ENCODE data around the gene IRF3. TPM values are rescaled to one million over a fixed set of nuclear protein-coding genes. Genes with fewer than 3 reads are reported as not detected.

The IRF3 gene
- total RNA-seq, 1 donor from 2014 or later, result 110 TPM

DNA sequence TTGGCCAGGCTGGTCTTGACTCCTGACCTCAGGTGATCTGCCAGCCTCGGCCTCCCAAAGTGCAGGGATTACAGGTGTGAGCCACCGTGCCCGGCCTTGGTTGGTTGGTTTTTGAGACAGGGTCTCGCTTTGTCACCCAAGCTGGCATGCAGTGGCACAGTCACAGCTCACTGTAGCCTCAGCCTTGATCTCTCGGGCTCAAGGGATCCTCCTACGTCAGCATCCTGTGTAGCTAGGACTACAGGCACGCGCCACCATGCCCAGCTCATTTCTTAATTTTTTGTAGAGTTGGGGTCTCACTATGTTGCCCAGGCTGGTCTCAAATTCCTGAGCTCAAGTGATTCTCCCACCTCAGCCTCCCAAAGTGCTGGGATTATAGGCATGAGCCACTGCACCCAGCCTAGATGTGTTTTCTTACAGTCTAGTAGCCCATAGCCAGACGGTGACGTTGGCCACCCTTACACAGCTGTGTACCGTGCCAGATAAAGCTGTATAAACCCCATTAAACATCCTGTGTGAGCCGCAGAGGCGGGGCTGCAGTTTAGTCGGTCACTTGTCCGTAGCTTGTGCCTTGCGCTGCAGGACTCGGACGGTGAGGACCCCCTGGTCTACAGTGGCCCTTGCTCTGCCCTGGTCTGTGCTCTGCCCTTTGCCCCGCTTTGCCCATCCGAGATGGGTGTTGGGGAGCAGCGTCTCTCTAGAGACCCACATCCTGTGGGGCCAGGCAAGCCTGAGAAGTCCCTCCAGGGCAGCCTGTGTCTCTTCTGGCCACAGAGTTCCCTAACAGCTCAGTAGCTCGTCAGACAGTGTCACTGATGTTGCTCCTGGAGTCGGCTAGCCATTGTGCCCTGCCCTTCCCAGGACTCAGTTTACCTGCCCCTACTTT, 9.8 kb downstream of the IRF3 start:
- no peak for DNase-seq (ENCODE audit: low spot score, unreplicated experiment)
- H3K4me1 Mint-ChIP-seq (ENCODE audit: low read depth), result no peaks in the 10 kb centered on the region
- H3K9me3 Mint-ChIP-seq (ENCODE audit: low read depth), result no peaks in the 10 kb centered on the region
- H3K36me3 Mint-ChIP-seq (ENCODE audit: insufficient read depth), result peaks cover 21% of the 10 kb centered on the region
- no peak overlapping the region for H3K4me3 Mint-ChIP-seq (ENCODE audit: low read depth)
- H3K27ac Mint-ChIP-seq, result no peak overlapping the region
- TF ChIP-seq, protein P1, sequence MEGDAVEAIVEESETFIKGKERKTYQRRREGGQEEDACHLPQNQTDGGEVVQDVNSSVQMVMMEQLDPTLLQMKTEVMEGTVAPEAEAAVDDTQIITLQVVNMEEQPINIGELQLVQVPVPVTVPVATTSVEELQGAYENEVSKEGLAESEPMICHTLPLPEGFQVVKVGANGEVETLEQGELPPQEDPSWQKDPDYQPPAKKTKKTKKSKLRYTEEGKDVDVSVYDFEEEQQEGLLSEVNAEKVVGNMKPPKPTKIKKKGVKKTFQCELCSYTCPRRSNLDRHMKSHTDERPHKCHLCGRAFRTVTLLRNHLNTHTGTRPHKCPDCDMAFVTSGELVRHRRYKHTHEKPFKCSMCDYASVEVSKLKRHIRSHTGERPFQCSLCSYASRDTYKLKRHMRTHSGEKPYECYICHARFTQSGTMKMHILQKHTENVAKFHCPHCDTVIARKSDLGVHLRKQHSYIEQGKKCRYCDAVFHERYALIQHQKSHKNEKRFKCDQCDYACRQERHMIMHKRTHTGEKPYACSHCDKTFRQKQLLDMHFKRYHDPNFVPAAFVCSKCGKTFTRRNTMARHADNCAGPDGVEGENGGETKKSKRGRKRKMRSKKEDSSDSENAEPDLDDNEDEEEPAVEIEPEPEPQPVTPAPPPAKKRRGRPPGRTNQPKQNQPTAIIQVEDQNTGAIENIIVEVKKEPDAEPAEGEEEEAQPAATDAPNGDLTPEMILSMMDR (IDR thresholded peaks at IDR 0.05; ENCODE audit: unreplicated experiment), result no peak
- no peaks in the 10 kb centered on the region for H3K27me3 Mint-ChIP-seq

DNA sequence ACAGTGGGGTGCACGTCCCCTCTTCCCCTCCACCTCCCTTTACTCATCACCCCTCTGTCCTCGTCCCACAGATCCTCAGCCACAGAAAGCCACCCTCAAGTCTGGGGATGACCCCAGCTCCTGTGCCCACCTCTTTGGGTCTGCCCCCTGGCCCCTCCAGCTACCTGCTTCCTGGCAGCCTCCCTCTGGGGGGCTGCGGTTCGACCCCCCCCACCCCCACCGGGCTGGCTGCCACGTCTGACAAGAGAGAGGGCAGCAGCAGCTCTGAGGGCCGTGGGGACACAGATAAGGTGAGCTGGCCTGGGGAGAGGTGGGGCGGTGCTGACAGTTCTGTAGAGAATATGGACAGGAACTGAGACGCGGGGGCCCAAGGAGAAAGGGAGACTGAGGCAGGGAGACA, 11.1 kb downstream of the IRF3 start:
- no peaks in the 10 kb centered on the region for H3K4me1 Mint-ChIP-seq (ENCODE audit: low read depth)
- H3K9me3 Mint-ChIP-seq (ENCODE audit: low read depth), result no peaks in the 10 kb centered on the region
- TF ChIP-seq, protein P1 (IDR thresholded peaks at IDR 0.05; ENCODE audit: unreplicated experiment), result no peak
- no peak overlapping the region for H3K4me3 Mint-ChIP-seq (ENCODE audit: low read depth)
- H3K36me3 Mint-ChIP-seq (ENCODE audit: insufficient read depth), result peaks cover 16% of the 10 kb centered on the region
- H3K27ac Mint-ChIP-seq, result no peak overlapping the region
- no peaks in the 10 kb centered on the region for H3K27me3 Mint-ChIP-seq
- no peak for DNase-seq (ENCODE audit: low spot score, unreplicated experiment)

DNA sequence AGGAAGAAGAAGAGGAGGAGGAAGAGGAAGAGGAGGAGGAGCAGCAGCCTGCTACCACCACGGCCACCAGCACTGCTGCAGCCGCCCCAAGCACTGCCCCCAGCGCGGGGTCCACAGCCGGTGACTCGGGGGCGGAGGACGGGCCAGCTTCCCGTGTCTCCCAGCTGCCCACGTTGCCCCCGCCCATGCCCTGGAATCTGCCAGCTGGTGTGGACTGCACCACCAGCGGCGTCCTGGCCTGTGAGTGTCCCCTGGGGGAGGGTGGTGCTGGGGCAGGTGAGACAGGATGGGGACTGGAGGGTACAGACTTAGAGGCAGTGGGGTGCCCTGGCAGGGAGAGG, 12.2 kb downstream of the IRF3 start:
- Mint-ChIP-seq H3K4me3 (ENCODE audit: low read depth) (no peak overlapping the region), H3K27ac (no peak overlapping the region), H3K27me3 (no peaks in the 10 kb centered on the region), H3K4me1 (ENCODE audit: low read depth) (no peaks in the 10 kb centered on the region), H3K9me3 (ENCODE audit: low read depth) (no peaks in the 10 kb centered on the region), H3K36me3 (ENCODE audit: insufficient read depth) (peaks cover 14% of the 10 kb centered on the region)
- TF ChIP-seq, protein P1 (IDR thresholded peaks at IDR 0.05; ENCODE audit: unreplicated experiment), result no peak
- DNase-seq (ENCODE audit: low spot score, unreplicated experiment), result no peak

DNA sequence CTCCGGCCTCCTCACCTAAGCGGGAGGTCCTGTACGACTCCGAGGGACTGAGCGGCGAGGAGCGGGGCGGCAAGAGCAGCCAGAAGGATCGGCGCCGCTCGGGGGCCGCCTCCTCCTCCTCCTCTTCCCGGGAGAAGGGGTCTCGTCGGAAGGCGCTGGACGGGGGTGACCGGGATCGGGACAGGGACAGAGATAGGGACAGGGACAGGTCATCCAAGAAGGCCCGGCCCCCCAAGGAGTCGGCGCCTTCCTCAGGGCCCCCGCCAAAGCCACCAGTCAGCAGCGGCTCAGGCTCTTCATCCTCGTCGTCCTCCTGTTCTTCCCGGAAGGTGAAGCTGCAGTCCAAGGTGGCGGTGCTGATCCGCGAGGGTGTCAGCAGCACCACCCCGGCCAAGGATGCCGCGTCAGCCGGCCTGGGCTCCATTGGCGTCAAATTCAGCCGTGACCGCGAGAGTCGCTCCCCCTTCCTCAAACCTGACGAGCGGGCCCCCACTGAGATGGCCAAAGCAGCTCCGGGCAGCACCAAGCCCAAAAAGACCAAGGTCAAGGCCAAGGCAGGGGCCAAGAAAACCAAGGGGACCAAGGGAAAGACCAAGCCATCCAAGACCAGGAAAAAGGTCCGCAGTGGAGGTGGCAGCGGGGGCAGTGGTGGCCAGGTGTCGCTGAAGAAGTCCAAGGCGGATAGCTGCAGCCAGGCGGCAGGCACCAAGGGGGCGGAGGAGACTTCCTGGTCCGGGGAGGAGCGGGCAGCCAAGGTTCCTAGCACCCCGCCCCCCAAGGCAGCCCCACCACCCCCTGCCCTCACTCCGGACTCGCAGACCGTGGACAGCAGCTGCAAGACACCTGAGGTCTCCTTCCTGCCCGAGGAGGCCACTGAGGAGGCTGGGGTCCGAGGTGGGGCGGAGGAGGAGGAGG, 12.8 kb downstream of the IRF3 start:
- H3K27me3 Mint-ChIP-seq, result no peaks in the 10 kb centered on the region
- no peak overlapping the region for H3K27ac Mint-ChIP-seq
- TF ChIP-seq, protein P1 (IDR thresholded peaks at IDR 0.05; ENCODE audit: unreplicated experiment), result no peak
- no peak for DNase-seq (ENCODE audit: low spot score, unreplicated experiment)
- H3K4me1 Mint-ChIP-seq (ENCODE audit: low read depth), result no peaks in the 10 kb centered on the region
- H3K9me3 Mint-ChIP-seq (ENCODE audit: low read depth), result no peaks in the 10 kb centered on the region
- H3K36me3 Mint-ChIP-seq (ENCODE audit: insufficient read depth), result peaks cover 14% of the 10 kb centered on the region
- no peak overlapping the region for H3K4me3 Mint-ChIP-seq (ENCODE audit: low read depth)

DNA sequence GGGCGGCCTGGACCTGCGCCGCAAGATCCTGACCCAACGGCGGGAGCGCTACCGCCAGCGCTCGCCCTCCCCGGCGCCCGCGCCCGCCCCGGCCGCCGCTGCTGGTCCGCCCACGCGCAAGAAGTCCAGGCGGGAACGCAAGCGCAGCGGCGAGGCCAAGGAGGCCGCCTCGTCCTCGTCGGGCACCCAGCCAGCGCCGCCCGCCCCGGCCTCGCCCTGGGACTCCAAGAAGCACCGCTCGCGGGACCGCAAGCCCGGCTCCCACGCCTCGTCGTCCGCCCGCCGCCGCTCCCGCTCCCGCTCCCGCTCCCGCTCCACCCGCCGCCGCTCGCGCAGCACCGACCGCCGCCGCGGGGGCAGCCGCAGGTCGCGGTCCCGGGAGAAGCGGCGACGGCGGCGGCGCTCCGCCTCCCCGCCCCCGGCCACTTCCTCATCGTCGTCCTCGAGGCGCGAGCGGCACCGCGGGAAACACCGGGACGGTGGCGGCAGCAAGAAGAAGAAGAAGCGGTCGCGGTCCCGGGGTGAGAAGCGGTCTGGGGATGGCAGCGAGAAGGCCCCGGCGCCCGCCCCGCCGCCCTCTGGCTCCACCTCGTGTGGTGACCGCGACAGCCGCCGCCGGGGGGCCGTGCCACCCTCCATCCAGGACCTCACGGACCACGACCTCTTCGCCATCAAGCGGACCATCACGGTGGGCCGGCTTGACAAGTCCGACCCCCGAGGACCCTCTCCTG, 13.7 kb downstream of the IRF3 start:
- Mint-ChIP-seq H3K4me1 (ENCODE audit: low read depth) (no peaks in the 10 kb centered on the region), H3K4me3 (ENCODE audit: low read depth) (no peak overlapping the region), H3K27ac (no peak overlapping the region), H3K9me3 (ENCODE audit: low read depth) (no peaks in the 10 kb centered on the region), H3K36me3 (ENCODE audit: insufficient read depth) (peaks cover 11% of the 10 kb centered on the region), H3K27me3 (no peaks in the 10 kb centered on the region)
- TF ChIP-seq, protein P1 (IDR thresholded peaks at IDR 0.05; ENCODE audit: unreplicated experiment), result no peak
- DNase-seq (ENCODE audit: low spot score, unreplicated experiment), result no peak
